SK-N-SH treated with all-trans-retinoic acid at 6 μM for 48 hours (cell line): ENCODE measurements around the gene SMARCD3.

Source experiments
- CSDC2 ChIP-seq: fragments of 250-450 bp; sonication (Bioruptor Pico); IDR thresholded peaks from 2 replicates; pipeline ENCODE4 v1.5.0; 2020; ENCODE audit warnings: mild to moderate bottlenecking, moderate library complexity
- CSRNP3 ChIP-seq: fragments of 250-450 bp; sonication (Bioruptor Pico); IDR thresholded peaks from 2 replicates; pipeline ENCODE4 v1.5.1; 2021; ENCODE audit warnings: mild to moderate bottlenecking, moderate library complexity
- PATZ1 ChIP-seq: fragments of 250-450 bp; sonication (Bioruptor Pico); IDR thresholded peaks from 2 replicates; pipeline ENCODE4 v1.8.0; 2020; ENCODE audit warnings: mild to moderate bottlenecking, moderate library complexity, borderline replicate concordance
- ZC3H10 ChIP-seq: fragments of 250-450 bp; sonication (Bioruptor Pico); IDR thresholded peaks from 2 replicates; pipeline ENCODE4 v1.5.1; 2021; ENCODE audit warnings: mild to moderate bottlenecking, moderate library complexity
- ZFP30 ChIP-seq: fragments of 450-650 bp; formaldehyde crosslinking; IDR thresholded peaks from 2 replicates; pipeline ENCODE4 v1.5.0; 2022; ENCODE audit warnings: mild to moderate bottlenecking, moderate library complexity
- ZNF565 ChIP-seq: fragments of 450-650 bp; formaldehyde crosslinking; conservative IDR thresholded peaks from 2 replicates; pipeline ENCODE4 v1.5.0; 2020; ENCODE audit warnings: low read depth, mild to moderate bottlenecking, moderate library complexity
- ZNF8 ChIP-seq: fragments of 450-650 bp; formaldehyde crosslinking; IDR thresholded peaks from 2 replicates; pipeline ENCODE4 v1.5.0; 2020; ENCODE audit warnings: mild to moderate bottlenecking, moderate library complexity

GRCh38 chr7:151240536-151240935 is 8.0 kb downstream of the SMARCD3 start:
- no peak for TF ChIP-seq ZC3H10 (CRISPR knock-in tag)
- no peak for TF ChIP-seq CSRNP3 (CRISPR knock-in tag)
- TF ChIP-seq CSDC2 (CRISPR knock-in tag): no peak
- TF ChIP-seq PATZ1 (CRISPR knock-in tag): no peak
- TF ChIP-seq ZFP30 (CRISPR knock-in tag): no peak
- TF ChIP-seq ZNF8 (CRISPR knock-in tag): no peak
- no peak for TF ChIP-seq ZNF565
